SK-N-MC (cell line): Measurements from ENCODE around the gene ANP32B.

Source experiments
- EZH2 ChIP-seq: fragments of 200-600 bp; sonication (generic); IDR thresholded peaks from one replicate; pipeline ENCODE4 v1.6.1; 2017; ENCODE audit warnings: antibody characterized with exemption
- FOXP2 ChIP-seq: optimal IDR thresholded peaks from 2 replicates; pipeline ENCODE3; 2011; ENCODE audit warnings: mild to moderate bottlenecking, moderate library complexity; ENCODE audit not compliant: insufficient read depth; ENCODE audit errors: extremely low read length, control extremely low read depth
- POLR2AphosphoS5 ChIP-seq: IDR thresholded peaks from 2 replicates; pipeline ENCODE4 v1.6.1; 2012; ENCODE audit warnings: mild to moderate bottlenecking, low read depth, low read length, borderline replicate concordance

GRCh38 chr9:97936998-97937397 lies 46.1 kb upstream of the ANP32B start:
- no peak for TF ChIP-seq EZH2
- no peak for TF ChIP-seq POLR2AphosphoS5
- no peak for TF ChIP-seq FOXP2
